ENCODE measurements around the gene NDUFS1. TPM values are rescaled to one million over a fixed set of nuclear protein-coding genes. Genes with fewer than 3 reads are reported as not detected.
A peak's percentile ranks its signal among the peaks of the same experiment; 100 is the strongest.
"Not testable (repeated sequence)": the region's sequence is repeated elsewhere in the genome, so short reads cannot be mapped to it uniquely, and the experiment has no call there.

Gene NDUFS1
- 123 TPM in 2 replicates for total RNA-seq (2022)
- percentile 84 among the genes with signal in this experiment for Bru-seq, nascent RNA
- BruChase-seq, experiment 1, labeled RNA remaining after a 2-hour chase, result percentile 89 among the genes with signal in this experiment
- BruChase-seq, experiment 2, labeled RNA remaining after a 6-hour chase, result percentile 95 among the genes with signal in this experiment
- long read RNA-seq, full-length matches to known transcripts, result 179 of 204 reads
- long read RNA-seq, partial matches to known transcripts, result 9 of 204 reads
- long read RNA-seq, other reads (novel, unspliced or antisense), result 16 of 204 reads

DNA sequence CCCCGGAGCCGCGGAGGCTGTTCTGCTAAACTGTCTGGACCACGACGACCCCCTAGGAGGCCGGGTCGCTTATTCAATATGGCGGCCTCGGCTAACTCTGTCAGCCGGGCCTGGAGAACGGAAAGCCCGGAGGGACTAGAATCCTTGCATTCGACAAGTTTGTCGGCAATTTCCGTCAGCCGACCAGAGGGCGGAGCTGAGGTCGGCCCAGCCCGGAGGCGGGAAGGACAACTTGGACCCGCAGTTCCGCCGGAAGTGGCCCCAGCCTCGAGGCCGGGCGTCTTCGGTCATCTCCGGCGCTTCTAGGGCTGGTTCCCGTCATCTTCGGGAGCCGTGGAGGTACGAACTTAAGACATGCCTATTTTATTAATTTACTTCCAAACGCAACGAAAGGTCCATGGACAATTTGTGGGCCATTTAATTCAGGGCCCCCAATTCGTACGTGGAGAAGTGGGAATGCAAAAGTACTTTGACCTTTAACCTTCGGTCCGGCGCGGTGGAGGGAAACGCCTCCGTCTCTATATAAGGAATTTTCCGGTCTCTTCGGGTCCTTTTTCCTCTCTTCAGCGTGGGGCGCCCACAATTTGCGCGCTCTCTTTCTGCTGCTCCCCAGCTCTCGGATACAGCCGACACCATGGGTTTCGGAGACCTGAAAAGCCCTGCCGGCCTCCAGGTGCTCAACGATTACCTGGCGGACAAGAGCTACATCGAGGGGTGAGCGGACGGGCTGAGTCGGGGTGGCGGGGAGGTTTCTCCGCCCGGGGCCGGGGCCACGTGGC lies at the start of gene NDUFS1, which contains the start of gene EEF1B2:
NDUFS1 (minus strand) TSS at position 99 of the 779 bp plus-strand sequence. CDS start 5,766 bp downstream, outside the sequence.
EEF1B2 (plus strand) TSS at position 550 of the 779 bp plus-strand sequence; CDS start at position 635, 85 bp downstream.
- intact Hi-C loops (cut with micrococcal nuclease; ENCODE audit: unreplicated experiment), result loop anchor here (2.0 to 5.0 kb wide), 5 partner anchors 73 to 283 kb away; partner anchors contain the start of genes ADAM23 and INO80D
- CTCF ChIA-PET, result interaction anchor here (0.6 kb wide), 2 partner anchors 102 to 1538 kb away, joined by 4 read pairs; no protein-coding TSS in a partner anchor
- H3K4me3 Mint-ChIP-seq (ENCODE audit: unreplicated experiment), result peak within 1 kb of the TSS; percentile 83
- H3K9me3 ChIP-seq, result no peaks in the 10 kb centered on the region
- peaks cover 25% of the 10 kb centered on the region for H3K4me1 Mint-ChIP-seq (ENCODE audit: low read depth, unreplicated experiment)
- TF ChIP-seq, protein P1, sequence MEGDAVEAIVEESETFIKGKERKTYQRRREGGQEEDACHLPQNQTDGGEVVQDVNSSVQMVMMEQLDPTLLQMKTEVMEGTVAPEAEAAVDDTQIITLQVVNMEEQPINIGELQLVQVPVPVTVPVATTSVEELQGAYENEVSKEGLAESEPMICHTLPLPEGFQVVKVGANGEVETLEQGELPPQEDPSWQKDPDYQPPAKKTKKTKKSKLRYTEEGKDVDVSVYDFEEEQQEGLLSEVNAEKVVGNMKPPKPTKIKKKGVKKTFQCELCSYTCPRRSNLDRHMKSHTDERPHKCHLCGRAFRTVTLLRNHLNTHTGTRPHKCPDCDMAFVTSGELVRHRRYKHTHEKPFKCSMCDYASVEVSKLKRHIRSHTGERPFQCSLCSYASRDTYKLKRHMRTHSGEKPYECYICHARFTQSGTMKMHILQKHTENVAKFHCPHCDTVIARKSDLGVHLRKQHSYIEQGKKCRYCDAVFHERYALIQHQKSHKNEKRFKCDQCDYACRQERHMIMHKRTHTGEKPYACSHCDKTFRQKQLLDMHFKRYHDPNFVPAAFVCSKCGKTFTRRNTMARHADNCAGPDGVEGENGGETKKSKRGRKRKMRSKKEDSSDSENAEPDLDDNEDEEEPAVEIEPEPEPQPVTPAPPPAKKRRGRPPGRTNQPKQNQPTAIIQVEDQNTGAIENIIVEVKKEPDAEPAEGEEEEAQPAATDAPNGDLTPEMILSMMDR (IDR thresholded peaks at IDR 0.05; ENCODE audit: insufficient read depth in 1 of 2, low read depth in 1 of 2, low read length in 1 of 2, severe bottlenecking in 1 of 2, unreplicated experiment in 1 of 2), result no peak
- H3K4me1 ChIP-seq, result peaks cover 6% of the 10 kb centered on the region; the same call in 1 of the 2 replicates
- H3K27me3 ChIP-seq (replicated peaks; ENCODE audit: control insufficient read depth, insufficient read depth, low read length), result no peaks in the 10 kb centered on the region
- no peaks in the 10 kb centered on the region for H3K9me3 Mint-ChIP-seq (ENCODE audit: unreplicated experiment)
- no peaks in the 10 kb centered on the region for H3K27me3 Mint-ChIP-seq (ENCODE audit: insufficient read depth, unreplicated experiment)
- peaks cover 6% of the 10 kb centered on the region for H3K36me3 ChIP-seq (ENCODE audit: control insufficient read depth, insufficient read depth, low read length)
- H3K4me3 ChIP-seq (ENCODE audit: low read depth, low read length), result peak within 1 kb of the TSS; percentile 70
- peak; percentile 98 for DNase-seq
- peaks cover 62% of the 10 kb centered on the region for H3K36me3 Mint-ChIP-seq (ENCODE audit: insufficient read depth, unreplicated experiment)
- POLR2A ChIA-PET, result interaction anchor here (0.6 to 1.4 kb wide), 4 partner anchors 74 to 1552 kb away, joined by 3 to 7 read pairs (median 4); partner anchors contain the start of genes CCNYL1 and INO80D
- peak within 1 kb of the TSS; percentile 99 for H3K27ac Mint-ChIP-seq (ENCODE audit: unreplicated experiment)
- BruUV-seq (replicated peaks), result no TSS peak

DNA sequence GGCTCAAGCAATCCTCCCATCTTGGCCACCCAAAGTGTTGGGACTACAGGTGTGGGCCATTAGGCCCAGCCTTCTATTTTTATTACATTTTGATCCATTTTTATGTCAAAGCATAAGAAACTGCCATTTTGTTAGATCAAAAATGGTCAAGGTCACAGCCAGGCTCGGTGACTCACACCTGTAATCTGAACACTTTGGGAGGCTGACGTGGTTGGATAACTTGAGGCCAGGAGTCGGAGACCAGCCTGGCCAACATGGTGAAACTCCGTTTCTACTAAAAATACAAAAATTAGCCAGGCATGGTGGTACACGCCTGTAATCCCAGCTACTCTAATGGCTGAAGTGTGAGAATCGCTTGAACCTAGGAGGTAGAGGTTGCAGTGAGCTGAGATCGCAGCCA lies 49.7 kb upstream of the NDUFS1 start:
- Mint-ChIP-seq H3K4me3 (ENCODE audit: unreplicated experiment) (no peak overlapping the region), H3K27ac (ENCODE audit: unreplicated experiment) (no peak overlapping the region), H3K36me3 (ENCODE audit: insufficient read depth, unreplicated experiment) (no peaks in the 10 kb centered on the region), H3K27me3 (ENCODE audit: insufficient read depth, unreplicated experiment) (no peaks in the 10 kb centered on the region), H3K4me1 (ENCODE audit: low read depth, unreplicated experiment) (peaks cover 22% of the 10 kb centered on the region), H3K9me3 (ENCODE audit: unreplicated experiment) (no peaks in the 10 kb centered on the region)
- Histone ChIP-seq H3K27me3 (replicated peaks; ENCODE audit: control insufficient read depth, insufficient read depth, low read length) (no peaks in the 10 kb centered on the region), H3K9me3 (no peaks in the 10 kb centered on the region), H3K4me1 (peaks cover 11% of the 10 kb centered on the region), H3K4me3 (ENCODE audit: low read depth, low read length) (no peak overlapping the region), H3K36me3 (ENCODE audit: control insufficient read depth, insufficient read depth, low read length) (no peaks in the 10 kb centered on the region)
- POLR2A ChIA-PET, result no interaction called here
- TF ChIP-seq, protein P1 (IDR thresholded peaks at IDR 0.05; ENCODE audit: insufficient read depth in 1 of 2, low read depth in 1 of 2, low read length in 1 of 2, severe bottlenecking in 1 of 2, unreplicated experiment in 1 of 2), result no peak
- CTCF ChIA-PET, result no interaction called here
- intact Hi-C loops (cut with micrococcal nuclease; ENCODE audit: unreplicated experiment), result no loop called here
- BruUV-seq (replicated peaks), result no TSS peak
- no peak for DNase-seq

DNA sequence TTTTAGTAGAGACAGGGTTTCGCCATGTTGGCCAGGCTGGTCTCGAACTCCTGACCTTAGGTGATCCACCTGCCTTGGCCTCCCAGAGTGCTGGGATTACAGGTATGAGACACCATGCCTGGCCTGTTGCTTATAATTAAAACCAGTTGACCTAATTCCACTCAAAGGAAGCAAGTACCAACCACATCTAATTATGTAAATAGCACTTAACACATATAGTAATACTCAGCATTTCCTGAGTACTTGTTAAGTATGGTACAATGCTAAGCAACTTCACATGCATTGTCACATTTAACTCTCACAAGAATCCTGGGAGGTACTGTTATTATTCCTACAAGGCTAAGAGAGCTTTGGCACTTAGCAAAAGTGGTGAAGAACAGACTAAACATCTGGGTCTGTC lies 48.1 kb upstream of the NDUFS1 start:
- H3K27ac Mint-ChIP-seq (ENCODE audit: unreplicated experiment); DNase-seq; H3K36me3 Mint-ChIP-seq (ENCODE audit: insufficient read depth, unreplicated experiment); H3K27me3 ChIP-seq (replicated peaks; ENCODE audit: control insufficient read depth, insufficient read depth, low read length); H3K36me3 ChIP-seq (ENCODE audit: control insufficient read depth, insufficient read depth, low read length); H3K4me1 ChIP-seq; H3K9me3 Mint-ChIP-seq (ENCODE audit: unreplicated experiment); H3K4me1 Mint-ChIP-seq (ENCODE audit: low read depth, unreplicated experiment); POLR2A ChIA-PET; H3K4me3 Mint-ChIP-seq (ENCODE audit: unreplicated experiment); intact Hi-C loops (cut with micrococcal nuclease; ENCODE audit: unreplicated experiment); CTCF ChIA-PET; H3K4me3 ChIP-seq (ENCODE audit: low read depth, low read length); BruUV-seq (replicated peaks); H3K9me3 ChIP-seq; H3K27me3 Mint-ChIP-seq (ENCODE audit: insufficient read depth, unreplicated experiment): not testable (repeated sequence)
